Fibroblast of lung (primary cell): ENCODE measurements around the gene NUDCD2. TPM values are rescaled to one million over a fixed set of nuclear protein-coding genes. Genes with fewer than 3 reads are reported as not detected.
A peak's percentile ranks its signal among the peaks of the same experiment; 100 is the strongest.

Experiments
- DNase-seq, 2 donors: peaks; one replicate each; pipeline versions ENCODE4 v3.0.0 to v3.0.0-alpha.2; 2010; ENCODE audit warnings: low read depth in 2 of 2
- H2AFZ ChIP-seq: 2 replicates; pipeline ENCODE4 v1.5.1; 2012; ENCODE audit warnings: low read length, control low read depth, inconsistent platforms
- H3K27ac ChIP-seq: 2 replicates; pipeline ENCODE4 v1.5.1; 2011; ENCODE audit warnings: low read length, control low read depth; ENCODE audit not compliant: insufficient read depth
- H3K27me3 ChIP-seq: 2 replicates; pipeline ENCODE4 v1.5.1; 2011; ENCODE audit warnings: mild to moderate bottlenecking, low read length; ENCODE audit not compliant: control insufficient read depth, insufficient read depth
- H3K36me3 ChIP-seq: 2 replicates; pipeline ENCODE4 v1.5.1; 2011; ENCODE audit warnings: low read length; ENCODE audit not compliant: control insufficient read depth, insufficient read depth
- H3K4me1 ChIP-seq: 2 replicates; pipeline ENCODE4 v1.5.1; 2011; ENCODE audit warnings: low read length; ENCODE audit not compliant: control insufficient read depth, insufficient read depth; ENCODE audit errors: extremely low read depth
- H3K4me2 ChIP-seq: 2 replicates; pipeline ENCODE4 v1.5.1; 2011; ENCODE audit warnings: low read length, control low read depth; ENCODE audit not compliant: insufficient read depth; ENCODE audit errors: extremely low read depth
- H3K4me3 ChIP-seq, 4 experiments: fragments of 200-600 bp in 1 of 4; sonication (generic) in 1 of 4; replicated peaks in 1 of 4; 2 replicates each; pipeline ENCODE4 v1.5.1; 2011 to 2016; ENCODE audit warnings: low read length in 4 of 4, low read depth in 3 of 4, mild to moderate bottlenecking in 3 of 4, control low read depth in 2 of 4, inconsistent platforms in 1 of 4, mixed read lengths in 1 of 4; ENCODE audit not compliant: insufficient read depth in 1 of 4; ENCODE audit errors: control extremely low read depth in 1 of 4
- H3K79me2 ChIP-seq: 2 replicates; pipeline ENCODE4 v1.5.1; 2012; ENCODE audit warnings: mild to moderate bottlenecking, low read length, inconsistent platforms; ENCODE audit not compliant: control insufficient read depth, insufficient read depth
- H3K9ac ChIP-seq: 2 replicates; pipeline ENCODE4 v1.5.1; 2011; ENCODE audit warnings: mild to moderate bottlenecking, low read length, control low read depth; ENCODE audit not compliant: insufficient read depth
- H3K9me3 ChIP-seq: 2 replicates; pipeline ENCODE4 v1.5.1; 2012; ENCODE audit warnings: low read depth, low read length; ENCODE audit not compliant: control insufficient read depth, insufficient read depth
- H4K20me1 ChIP-seq: 2 replicates; pipeline ENCODE4 v1.5.1; 2011; ENCODE audit warnings: low read length; ENCODE audit not compliant: control insufficient read depth, insufficient read depth; ENCODE audit errors: extremely low read depth
- EZH2 ChIP-seq: IDR thresholded peaks from 2 replicates; pipeline ENCODE4 v1.5.1; 2012; ENCODE audit warnings: low read length, control low read depth, mild to moderate bottlenecking; ENCODE audit errors: missing control alignments
- polyA plus RNA-seq, 2 donors: library from polyadenylated mRNA; depleted of rRNA in 1 of 2; stranded (reverse) in 1 of 2; unstranded in 1 of 2; fragments of >200 nt; gene quantifications; 2 replicates each; pipeline ENCODE4 v1.2.1, GENCODE V29; 2011 to 2012; ENCODE audit warnings: missing spikeins in 1 of 2
- total RNA-seq: library from RNA; depleted of rRNA; stranded (reverse); fragments of >200 nt; gene quantifications from 2 replicates; pipeline ENCODE4 v1.2.1, GENCODE V29; 2014
- TF ChIP-seq, protein P1 (sequence below), 2 donors: IDR thresholded peaks in 1 of 2; conservative IDR thresholded peaks in 1 of 2; 1 replicate in 1 of 2; 2 replicates in 1 of 2; pipeline ENCODE4 v1.5.1; 2011 to 2012; ENCODE audit warnings: low read length in 2 of 2, control low read depth in 1 of 2, inconsistent platforms in 1 of 2, low read depth in 1 of 2, mild to moderate bottlenecking in 1 of 2

NUDCD2 gene
- total and polyA plus RNA-seq, 2 donors (not counting 1 experiment from before 2014, with no cell fraction given), result 5.9 to 7.4 TPM

DNA sequence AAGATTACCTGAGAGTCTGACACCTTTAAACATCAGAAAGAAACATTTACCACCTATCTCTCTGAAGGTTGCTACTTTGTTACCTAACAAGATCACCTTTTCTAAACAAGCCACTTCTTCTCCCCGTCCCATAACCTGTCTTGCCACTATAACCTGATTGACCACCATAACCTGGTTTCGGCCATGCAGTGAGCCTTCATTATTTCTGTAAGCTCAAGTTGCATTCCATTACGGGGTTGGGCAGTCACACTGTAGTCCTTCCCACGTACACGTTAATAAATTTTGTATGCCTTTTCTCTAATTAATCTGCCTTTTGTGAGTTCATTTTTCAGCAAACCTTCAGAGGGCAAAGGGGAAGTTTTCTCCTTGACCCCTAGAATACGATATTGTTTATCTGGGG is 50.5 kb downstream of the NUDCD2 start:
- H3K9ac ChIP-seq, result no peak overlapping the region
- no peaks in the 10 kb centered on the region for H3K36me3 ChIP-seq
- no peak overlapping the region for H3K27ac ChIP-seq
- no peak for TF ChIP-seq EZH2
- TF ChIP-seq, protein P1, sequence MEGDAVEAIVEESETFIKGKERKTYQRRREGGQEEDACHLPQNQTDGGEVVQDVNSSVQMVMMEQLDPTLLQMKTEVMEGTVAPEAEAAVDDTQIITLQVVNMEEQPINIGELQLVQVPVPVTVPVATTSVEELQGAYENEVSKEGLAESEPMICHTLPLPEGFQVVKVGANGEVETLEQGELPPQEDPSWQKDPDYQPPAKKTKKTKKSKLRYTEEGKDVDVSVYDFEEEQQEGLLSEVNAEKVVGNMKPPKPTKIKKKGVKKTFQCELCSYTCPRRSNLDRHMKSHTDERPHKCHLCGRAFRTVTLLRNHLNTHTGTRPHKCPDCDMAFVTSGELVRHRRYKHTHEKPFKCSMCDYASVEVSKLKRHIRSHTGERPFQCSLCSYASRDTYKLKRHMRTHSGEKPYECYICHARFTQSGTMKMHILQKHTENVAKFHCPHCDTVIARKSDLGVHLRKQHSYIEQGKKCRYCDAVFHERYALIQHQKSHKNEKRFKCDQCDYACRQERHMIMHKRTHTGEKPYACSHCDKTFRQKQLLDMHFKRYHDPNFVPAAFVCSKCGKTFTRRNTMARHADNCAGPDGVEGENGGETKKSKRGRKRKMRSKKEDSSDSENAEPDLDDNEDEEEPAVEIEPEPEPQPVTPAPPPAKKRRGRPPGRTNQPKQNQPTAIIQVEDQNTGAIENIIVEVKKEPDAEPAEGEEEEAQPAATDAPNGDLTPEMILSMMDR (conservative IDR thresholded peaks at IDR 0.05 in 1 of 2, IDR thresholded peaks at IDR 0.05 in 1 of 2; ENCODE audit: low read depth in 1 of 2, low read length in 2 of 2), result no peak
- no peak overlapping the region for H3K4me3 ChIP-seq
- H3K27me3 ChIP-seq, result no peaks in the 10 kb centered on the region
- no peak overlapping the region for H3K4me2 ChIP-seq
- H3K79me2 ChIP-seq, result no peaks in the 10 kb centered on the region
- no peak overlapping the region for H2AFZ ChIP-seq
- no peaks in the 10 kb centered on the region for H3K4me1 ChIP-seq
- H4K20me1 ChIP-seq, result no peaks in the 10 kb centered on the region
- no peaks in the 10 kb centered on the region for H3K9me3 ChIP-seq
- no peak for DNase-seq

DNA sequence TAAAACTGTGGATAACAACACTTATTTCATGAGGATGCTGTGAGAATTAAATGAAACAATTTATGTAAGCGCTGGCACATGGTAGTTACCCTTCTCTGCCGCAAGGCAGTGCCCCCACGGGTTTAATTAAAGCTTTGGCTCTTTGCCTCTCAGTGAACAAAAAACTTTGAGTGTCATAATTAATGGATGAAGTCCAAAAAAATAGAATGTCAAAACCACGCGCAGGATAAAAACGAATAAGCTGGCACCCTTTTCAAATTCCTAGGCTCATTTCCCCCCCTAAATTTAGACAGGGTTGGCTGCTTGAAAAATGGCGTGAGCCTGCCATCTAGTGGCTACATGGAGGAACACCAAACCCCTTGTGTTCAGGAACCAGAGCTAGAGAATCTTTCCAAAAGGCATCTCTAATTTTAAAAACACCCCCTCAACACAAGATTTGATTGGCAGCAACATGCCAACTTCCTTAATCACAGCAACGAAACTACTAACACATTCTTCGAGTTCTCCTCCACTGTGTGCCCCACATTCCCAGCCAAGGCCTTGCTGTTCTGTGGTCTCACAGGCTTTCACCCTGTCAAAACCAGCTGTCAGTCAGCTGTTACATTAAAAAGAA is 51.5 kb downstream of the NUDCD2 start:
- H2AFZ ChIP-seq, result no peak overlapping the region
- H3K9ac ChIP-seq, result no peak overlapping the region
- H3K4me2 ChIP-seq, result peak overlapping the region; percentile 44

DNA sequence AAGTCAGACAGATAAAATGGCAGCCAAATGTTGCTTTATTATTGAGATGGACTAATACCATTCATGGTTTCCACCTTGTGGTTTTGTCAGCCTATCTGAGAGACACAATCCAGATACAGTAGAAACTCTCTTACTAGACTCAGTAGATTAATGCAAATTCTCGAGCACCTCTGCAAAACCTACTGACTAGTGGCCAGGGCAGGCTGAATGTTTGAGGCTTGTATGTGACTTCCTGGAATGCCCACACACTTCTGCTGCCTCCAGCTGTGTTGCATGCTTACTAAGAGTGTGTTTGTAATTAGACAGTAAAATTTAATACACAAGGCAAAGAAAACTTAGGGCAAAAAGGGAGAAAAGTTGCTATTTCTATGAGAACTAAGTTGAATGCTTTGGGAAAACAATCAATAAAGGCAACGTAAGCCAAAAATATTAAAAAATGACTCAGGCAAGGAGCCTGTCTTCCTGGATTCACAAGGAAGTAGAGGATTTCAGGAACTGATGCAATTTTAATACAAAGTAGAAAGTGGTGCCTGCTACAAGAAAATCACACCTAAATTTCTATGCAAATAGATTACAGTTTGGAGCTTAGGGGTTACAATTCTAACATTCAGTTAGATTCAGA is 52.8 kb downstream of the NUDCD2 start:
- peak; percentile 10 to 73 for DNase-seq
- no peak overlapping the region for H3K4me3 ChIP-seq
- H3K4me1 ChIP-seq, result no peaks in the 10 kb centered on the region
- H3K9me3 ChIP-seq, result no peaks in the 10 kb centered on the region
- no peak overlapping the region for H3K4me2 ChIP-seq
- H3K79me2 ChIP-seq, result no peaks in the 10 kb centered on the region
- no peaks in the 10 kb centered on the region for H3K36me3 ChIP-seq
- no peak overlapping the region for H3K27ac ChIP-seq
- TF ChIP-seq EZH2, result no peak
- TF ChIP-seq, protein P1 (conservative IDR thresholded peaks at IDR 0.05 in 1 of 2, IDR thresholded peaks at IDR 0.05 in 1 of 2; ENCODE audit: low read depth in 1 of 2, low read length in 2 of 2), result no peak
- no peaks in the 10 kb centered on the region for H4K20me1 ChIP-seq
- no peaks in the 10 kb centered on the region for H3K27me3 ChIP-seq
- no peak overlapping the region for H2AFZ ChIP-seq
- H3K9ac ChIP-seq, result no peak overlapping the region

More for the DNA sequence above, 51.5 kb downstream of the NUDCD2 start:
- H3K4me1 ChIP-seq, result no peaks in the 10 kb centered on the region
- no peaks in the 10 kb centered on the region for H3K27me3 ChIP-seq
- no peaks in the 10 kb centered on the region for H3K36me3 ChIP-seq
- H3K9me3 ChIP-seq, result no peaks in the 10 kb centered on the region
- no peaks in the 10 kb centered on the region for H3K79me2 ChIP-seq
- DNase-seq, result peak; percentile 48 to 74
- no peaks in the 10 kb centered on the region for H4K20me1 ChIP-seq
- no peak overlapping the region for H3K27ac ChIP-seq
- no peak for TF ChIP-seq EZH2
- TF ChIP-seq, protein P1 (conservative IDR thresholded peaks at IDR 0.05 in 1 of 2, IDR thresholded peaks at IDR 0.05 in 1 of 2; ENCODE audit: low read depth in 1 of 2, low read length in 2 of 2), result peak; percentile 84 to 97
- H3K4me3 ChIP-seq, result peak overlapping the region in 1 of 4 experiments; percentile 32
